CD4-positive, alpha-beta T cell treated with Interleukin-4 for 4 hours (primary cell): ENCODE measurements around the gene LNPEP.
A peak's percentile ranks its signal among the peaks of the same experiment; 100 is the strongest.
"Not testable (repeated sequence)": the region's sequence is repeated elsewhere in the genome, so short reads cannot be mapped to it uniquely, and the experiment has no call there.

Experiments
- DNase-seq: peaks from one replicate; pipeline ENCODE4 v3.0.0-alpha.2; 2020

Gene LNPEP

GRCh38 chr5:96930589-96930988, 5.3 kb upstream of the LNPEP start:
- DNase-seq = no peak

GRCh38 chr5:96931037-96931436, 4.8 kb upstream of the LNPEP start:
- not testable (repeated sequence) for DNase-seq

- no peak for DNase-seq
Measured at GRCh38 chr5:96931605-96932004, 4.3 kb upstream of the LNPEP start.

GRCh38 chr5:96932026-96932425, 3.9 kb upstream of the LNPEP start:
- no peak for DNase-seq

- peak; percentile 22 for DNase-seq
Measured at GRCh38 chr5:96933764-96934707, 1.8 kb upstream of the LNPEP start.

GRCh38 chr5:96934708-96935558, 947 bp upstream of the LNPEP start:
- DNase-seq = peak; percentile 97

- DNase-seq = peak; percentile 54
Measured at GRCh38 chr5:96936431-96937320, 796 bp downstream of the LNPEP start.

GRCh38 chr5:96940586-96940985, 4.7 kb downstream of the LNPEP start:
- DNase-seq = no peak

- no peak for DNase-seq
Measured at GRCh38 chr5:96941140-96941539, 5.3 kb downstream of the LNPEP start.

- DNase-seq = no peak
Measured at GRCh38 chr5:96942078-96942477, 6.2 kb downstream of the LNPEP start.

- no peak for DNase-seq
Measured at GRCh38 chr5:96942911-96943310, 7.0 kb downstream of the LNPEP start.

- no peak for DNase-seq
Measured at GRCh38 chr5:96943799-96944198, 7.9 kb downstream of the LNPEP start.

- DNase-seq = no peak
Measured at GRCh38 chr5:96945144-96945897, 9.4 kb downstream of the LNPEP start.

- DNase-seq = no peak
Measured at GRCh38 chr5:96946381-96946780, 10.5 kb downstream of the LNPEP start.

GRCh38 chr5:96952118-96952750, 16.4 kb downstream of the LNPEP start:
- no peak for DNase-seq

- DNase-seq = no peak
Measured at GRCh38 chr5:96952974-96953730, 17.3 kb downstream of the LNPEP start.

- DNase-seq = peak; percentile 27
Measured at GRCh38 chr5:96957254-96958049, 21.6 kb downstream of the LNPEP start.

- DNase-seq = no peak
Measured at GRCh38 chr5:96958977-96959376, 23.1 kb downstream of the LNPEP start.

GRCh38 chr5:96961053-96961452, 25.2 kb downstream of the LNPEP start:
- peak; percentile 78 for DNase-seq

- no peak for DNase-seq
Measured at GRCh38 chr5:96962540-96962991, 26.7 kb downstream of the LNPEP start.
